GM12873 (cell line): ENCODE data around the gene FAM163B.

Source experiments
- TF ChIP-seq, protein P1 (sequence below): IDR thresholded peaks from 2 replicates; pipeline ENCODE4 v1.5.1; 2012; ENCODE audit warnings: low read depth, mild to moderate bottlenecking, moderate library complexity, low read length, control low read depth; ENCODE audit not compliant: insufficient read depth; ENCODE audit errors: missing control alignments

Gene FAM163B

DNA sequence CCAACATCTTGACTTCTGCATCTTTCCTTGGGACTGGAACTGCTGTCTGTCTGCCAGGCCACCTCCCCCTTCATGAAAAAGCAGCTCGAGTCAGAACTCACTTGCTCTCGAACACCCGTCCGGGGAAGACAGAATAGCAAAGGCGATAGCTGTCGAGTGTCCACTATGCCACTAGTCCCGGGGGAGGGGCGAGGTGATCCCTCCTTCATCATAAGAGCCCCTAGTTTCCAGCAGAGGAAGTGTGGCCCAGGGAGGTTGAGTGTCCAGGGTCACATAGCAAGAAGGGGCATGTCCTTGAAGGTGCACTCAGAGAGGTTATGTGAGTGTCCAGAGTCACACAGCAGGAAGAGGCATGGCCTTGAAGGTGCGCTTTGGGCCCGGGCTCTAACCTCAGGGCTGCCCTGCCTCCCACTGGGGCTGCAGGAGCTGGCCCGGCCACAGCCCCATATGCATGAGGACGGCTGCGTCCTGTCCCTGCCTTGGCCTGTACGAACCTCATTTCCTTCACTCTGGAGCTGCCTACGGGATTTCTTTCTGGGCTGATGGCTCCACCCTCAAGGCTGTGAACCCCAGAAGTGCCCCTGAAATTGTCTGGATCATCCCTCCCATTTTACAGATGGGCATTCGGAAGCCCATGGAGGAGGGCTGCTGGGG, 33.6 kb upstream of the FAM163B start:
- TF ChIP-seq, protein P1, sequence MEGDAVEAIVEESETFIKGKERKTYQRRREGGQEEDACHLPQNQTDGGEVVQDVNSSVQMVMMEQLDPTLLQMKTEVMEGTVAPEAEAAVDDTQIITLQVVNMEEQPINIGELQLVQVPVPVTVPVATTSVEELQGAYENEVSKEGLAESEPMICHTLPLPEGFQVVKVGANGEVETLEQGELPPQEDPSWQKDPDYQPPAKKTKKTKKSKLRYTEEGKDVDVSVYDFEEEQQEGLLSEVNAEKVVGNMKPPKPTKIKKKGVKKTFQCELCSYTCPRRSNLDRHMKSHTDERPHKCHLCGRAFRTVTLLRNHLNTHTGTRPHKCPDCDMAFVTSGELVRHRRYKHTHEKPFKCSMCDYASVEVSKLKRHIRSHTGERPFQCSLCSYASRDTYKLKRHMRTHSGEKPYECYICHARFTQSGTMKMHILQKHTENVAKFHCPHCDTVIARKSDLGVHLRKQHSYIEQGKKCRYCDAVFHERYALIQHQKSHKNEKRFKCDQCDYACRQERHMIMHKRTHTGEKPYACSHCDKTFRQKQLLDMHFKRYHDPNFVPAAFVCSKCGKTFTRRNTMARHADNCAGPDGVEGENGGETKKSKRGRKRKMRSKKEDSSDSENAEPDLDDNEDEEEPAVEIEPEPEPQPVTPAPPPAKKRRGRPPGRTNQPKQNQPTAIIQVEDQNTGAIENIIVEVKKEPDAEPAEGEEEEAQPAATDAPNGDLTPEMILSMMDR, result no peak

DNA sequence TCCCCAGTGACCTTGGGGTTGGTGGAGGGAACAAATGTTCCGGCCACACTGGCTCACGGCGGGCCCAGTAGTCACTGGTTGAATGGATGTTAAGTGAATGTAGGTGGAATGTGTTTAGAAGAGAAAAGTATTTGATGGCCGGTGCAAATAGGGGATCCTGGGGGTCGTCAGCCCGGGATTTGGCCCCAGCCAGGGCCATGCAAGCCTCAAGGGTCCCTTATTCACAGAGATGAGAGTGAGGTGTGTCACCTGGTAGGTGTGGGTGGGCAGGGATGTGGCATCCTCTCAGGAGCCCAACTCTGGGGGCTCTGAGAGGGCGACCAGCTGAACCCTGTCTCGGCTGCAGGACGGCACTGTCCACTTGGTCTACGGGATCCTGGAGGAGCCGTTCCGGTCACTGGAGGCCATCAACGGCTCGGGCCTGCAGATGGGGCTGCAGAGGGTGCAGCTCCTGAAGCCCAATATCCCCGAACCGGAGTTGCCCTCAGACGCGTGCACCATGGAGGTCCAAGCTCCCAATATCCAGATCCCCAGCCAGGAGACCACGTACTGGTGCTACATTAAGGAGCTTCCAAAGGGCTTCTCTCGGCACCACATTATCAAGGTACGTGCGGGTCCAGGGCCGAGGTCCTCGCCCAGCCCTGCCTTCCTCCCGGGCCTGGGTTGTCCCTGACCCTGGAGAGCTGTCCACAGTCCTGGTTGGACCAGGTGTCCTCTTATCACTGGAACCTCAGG, 32.8 kb upstream of the FAM163B start:
- TF ChIP-seq, protein P1, result no peak

DNA sequence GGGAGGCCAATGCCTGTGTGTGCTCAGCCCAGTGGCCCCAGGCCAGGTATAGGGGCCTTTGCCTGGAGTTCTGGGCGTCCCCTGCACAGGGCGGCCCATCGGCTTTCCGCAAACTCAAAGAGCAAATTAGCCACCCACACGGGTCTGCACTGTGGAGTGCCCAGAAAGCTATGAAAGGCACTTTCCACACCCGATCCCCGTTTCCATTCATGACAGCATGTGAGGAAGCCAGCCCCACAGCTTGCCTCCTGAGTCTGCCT, 32.1 kb upstream of the FAM163B start:
- TF ChIP-seq, protein P1, result no peak

GRCh38 chr9:133640580-133641395, 31.6 kb upstream of the FAM163B start:
- TF ChIP-seq, protein P1, result no peak

- TF ChIP-seq, protein P1, result no peak
These were observed 31.0 kb upstream of the FAM163B start for GRCh38 chr9:133640160-133640559.

DNA sequence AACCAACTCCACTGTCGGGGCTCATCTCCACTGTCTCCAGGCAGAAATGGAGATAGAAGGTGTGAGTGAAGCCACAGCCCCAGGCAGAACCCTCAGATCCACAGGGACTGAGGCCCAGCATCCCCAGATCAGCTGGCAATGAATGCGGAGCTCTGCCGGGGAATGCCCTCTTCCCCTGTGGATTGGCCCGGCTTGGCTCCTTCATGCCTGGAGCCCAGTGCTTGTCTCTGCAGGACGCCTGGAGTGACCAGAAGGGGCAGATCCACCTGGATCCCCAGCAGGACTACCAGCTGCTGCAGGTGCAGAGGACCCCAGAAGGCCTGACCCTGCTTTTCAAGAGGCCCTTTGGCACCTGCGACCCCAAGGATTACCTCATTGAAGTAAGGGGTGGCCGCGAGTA, 30.4 kb upstream of the FAM163B start:
- TF ChIP-seq, protein P1, result no peak

DNA sequence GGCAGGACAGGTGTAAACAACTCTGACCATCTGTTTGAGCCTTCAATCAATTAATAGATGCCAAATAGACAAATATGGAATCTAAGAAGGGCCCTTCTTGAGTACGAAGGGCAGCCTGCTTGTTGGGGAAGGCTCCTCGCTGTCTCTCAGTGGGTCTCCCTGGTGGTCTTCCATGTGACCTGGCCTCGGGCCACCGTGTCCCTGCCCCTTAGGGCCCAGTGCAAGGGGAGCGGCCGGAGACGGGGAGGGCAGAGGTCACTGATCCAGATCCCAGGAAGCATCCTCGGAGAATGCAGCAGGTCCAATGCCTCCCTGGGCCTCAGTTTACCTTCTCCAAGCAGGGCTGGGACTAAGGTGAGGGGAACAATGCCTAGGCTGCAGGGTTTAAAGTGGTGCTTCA, 29.5 kb upstream of the FAM163B start:
- TF ChIP-seq, protein P1, result no peak
